Colonic mucosa (tissue), 4 donors: ENCODE measurements around the gene PTPRM. TPM values are rescaled to one million over a fixed set of nuclear protein-coding genes. Genes with fewer than 3 reads are reported as not detected.

Experiments used
- DNase-seq: peaks from one replicate; pipeline ENCODE4 v3.0.0-alpha.2; 2020
- H3K27ac ChIP-seq: fragments of 200-600 bp; one replicate; pipeline ENCODE4 v1.8.0; 2021
- H3K27me3 ChIP-seq: fragments of 200-600 bp; one replicate; pipeline ENCODE4 v1.8.0; 2021
- H3K36me3 ChIP-seq: fragments of 200-600 bp; one replicate; pipeline ENCODE4 v1.8.0; 2021
- H3K4me1 ChIP-seq: fragments of 200-600 bp; one replicate; pipeline ENCODE4 v1.8.0; 2021; ENCODE audit warnings: mild to moderate bottlenecking
- H3K4me3 ChIP-seq: fragments of 200-600 bp; one replicate; pipeline ENCODE4 v1.8.0; 2021
- H3K9ac ChIP-seq, 2 donors: one replicate each; pipeline ENCODE4 v1.7.0; 2013; ENCODE audit warnings: control low read depth in 2 of 2, low read depth in 2 of 2, low read length in 2 of 2
- H3K9me3 ChIP-seq: fragments of 200-600 bp; one replicate; pipeline ENCODE4 v1.8.0; 2021
- intact Hi-C: fragments of 100-400 bp; cut with DNase I; formaldehyde crosslinking; loops from one replicate; pipeline ENCODE4 v1.14.1; 2022
- total RNA-seq, 2 donors: library from RNA; stranded (reverse); fragmentation: NEBNext Ultra II Directional in 1 of 2; extraction: Animal tissue kit (Norgen Biotek cat#: 25700) in 1 of 2; gene quantifications; one replicate each; pipeline ENCODE4 v1.2.1, GENCODE V29; 2021
- TF ChIP-seq, protein P1 (sequence below): fragments of 200-600 bp; IDR thresholded peaks from one replicate; pipeline ENCODE4 v1.8.0; 2022; ENCODE audit warnings: antibody characterized with exemption, mild to moderate bottlenecking
- donor health status: healthy.
- donor health status: DM: no; HTN: no; CAD: no.
- donor health status: DM: no; HTN: no; CAD: no.

Gene PTPRM
- total RNA-seq, 2 donors from 2014 or later, result 8.1 to 13.9 TPM

DNA sequence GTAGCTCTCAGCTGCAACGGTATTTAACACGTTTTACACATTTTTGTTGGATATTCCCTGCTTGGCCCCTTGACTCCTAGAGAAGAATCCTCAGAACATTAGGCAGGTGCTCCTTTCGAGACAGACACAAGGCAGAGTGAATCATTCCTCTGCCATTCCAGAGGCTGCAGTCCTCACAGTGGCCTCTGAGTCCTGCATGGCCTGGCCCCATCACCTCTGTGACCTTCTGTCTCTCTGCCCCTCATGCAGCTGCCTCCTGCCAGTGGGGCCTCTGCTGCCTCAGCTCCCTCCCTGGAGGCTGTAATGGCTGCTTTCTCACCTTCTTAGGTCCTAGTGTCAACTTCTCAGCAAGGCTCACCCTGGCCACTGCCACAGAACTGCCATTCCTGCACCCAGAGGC, 101.3 kb downstream of the PTPRM start:
- Histone ChIP-seq H3K36me3 (no peaks in the 10 kb centered on the region), H3K9me3 (no peaks in the 10 kb centered on the region), H3K27ac (no peak overlapping the region), H3K27me3 (no peaks in the 10 kb centered on the region), H3K4me1 (no peaks in the 10 kb centered on the region), H3K9ac (no peak overlapping the region), H3K4me3 (no peak overlapping the region)
- no peak for DNase-seq
- TF ChIP-seq, protein P1, sequence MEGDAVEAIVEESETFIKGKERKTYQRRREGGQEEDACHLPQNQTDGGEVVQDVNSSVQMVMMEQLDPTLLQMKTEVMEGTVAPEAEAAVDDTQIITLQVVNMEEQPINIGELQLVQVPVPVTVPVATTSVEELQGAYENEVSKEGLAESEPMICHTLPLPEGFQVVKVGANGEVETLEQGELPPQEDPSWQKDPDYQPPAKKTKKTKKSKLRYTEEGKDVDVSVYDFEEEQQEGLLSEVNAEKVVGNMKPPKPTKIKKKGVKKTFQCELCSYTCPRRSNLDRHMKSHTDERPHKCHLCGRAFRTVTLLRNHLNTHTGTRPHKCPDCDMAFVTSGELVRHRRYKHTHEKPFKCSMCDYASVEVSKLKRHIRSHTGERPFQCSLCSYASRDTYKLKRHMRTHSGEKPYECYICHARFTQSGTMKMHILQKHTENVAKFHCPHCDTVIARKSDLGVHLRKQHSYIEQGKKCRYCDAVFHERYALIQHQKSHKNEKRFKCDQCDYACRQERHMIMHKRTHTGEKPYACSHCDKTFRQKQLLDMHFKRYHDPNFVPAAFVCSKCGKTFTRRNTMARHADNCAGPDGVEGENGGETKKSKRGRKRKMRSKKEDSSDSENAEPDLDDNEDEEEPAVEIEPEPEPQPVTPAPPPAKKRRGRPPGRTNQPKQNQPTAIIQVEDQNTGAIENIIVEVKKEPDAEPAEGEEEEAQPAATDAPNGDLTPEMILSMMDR, result no peak
- intact Hi-C loops, result no loop called here

DNA sequence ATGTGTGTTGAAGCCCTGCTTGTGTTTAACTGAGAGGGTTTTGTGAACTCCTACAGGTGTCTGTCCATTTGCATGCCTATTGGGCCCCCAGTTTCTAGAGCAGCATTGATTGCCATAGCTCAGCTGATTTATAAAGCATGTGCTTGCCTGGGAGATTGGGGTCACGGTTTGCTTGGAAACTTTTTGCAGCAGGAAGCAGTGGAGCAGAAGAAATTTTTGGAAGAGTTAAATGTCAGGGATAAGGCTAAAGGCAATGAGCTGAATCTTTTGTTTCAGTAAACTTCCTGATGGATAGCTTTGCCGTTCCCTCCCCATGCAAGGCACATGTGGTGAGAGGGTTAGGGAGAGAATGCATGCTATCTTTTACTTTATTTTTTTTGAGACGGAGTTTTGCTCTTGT, 102.2 kb downstream of the PTPRM start:
- Histone ChIP-seq H3K27me3 (no peaks in the 10 kb centered on the region), H3K4me3 (no peak overlapping the region), H3K36me3 (no peaks in the 10 kb centered on the region), H3K9ac (no peak overlapping the region), H3K9me3 (no peaks in the 10 kb centered on the region), H3K27ac (no peak overlapping the region), H3K4me1 (no peaks in the 10 kb centered on the region)
- intact Hi-C loops, result no loop called here
- TF ChIP-seq, protein P1, result no peak
- no peak for DNase-seq

DNA sequence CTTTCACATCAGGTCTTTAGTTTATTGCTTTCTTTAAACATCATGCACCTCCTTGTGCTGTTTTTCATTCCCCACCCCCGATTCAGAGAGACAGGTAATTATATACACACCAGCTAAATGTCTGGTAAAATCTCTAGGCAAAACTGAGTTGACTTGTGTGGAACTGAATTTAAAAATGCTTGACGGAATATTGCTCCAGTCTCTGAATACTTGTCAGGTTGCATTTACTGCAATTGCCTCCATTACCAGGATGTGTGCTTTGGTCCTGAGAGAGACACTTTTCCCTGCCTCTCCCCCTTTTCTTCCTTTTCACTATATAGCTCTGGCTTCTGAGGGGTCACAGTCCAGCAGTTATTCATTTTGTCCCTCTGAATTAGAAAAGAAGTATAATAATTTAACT, 104.0 kb downstream of the PTPRM start:
- H3K9ac ChIP-seq, result no peak overlapping the region
- H3K36me3 ChIP-seq, result no peaks in the 10 kb centered on the region
- DNase-seq, result no peak
- TF ChIP-seq, protein P1, result no peak
- no peak overlapping the region for H3K27ac ChIP-seq
- no peaks in the 10 kb centered on the region for H3K4me1 ChIP-seq
- no peaks in the 10 kb centered on the region for H3K27me3 ChIP-seq
- H3K9me3 ChIP-seq, result no peaks in the 10 kb centered on the region
- intact Hi-C loops, result no loop called here
- no peak overlapping the region for H3K4me3 ChIP-seq

DNA sequence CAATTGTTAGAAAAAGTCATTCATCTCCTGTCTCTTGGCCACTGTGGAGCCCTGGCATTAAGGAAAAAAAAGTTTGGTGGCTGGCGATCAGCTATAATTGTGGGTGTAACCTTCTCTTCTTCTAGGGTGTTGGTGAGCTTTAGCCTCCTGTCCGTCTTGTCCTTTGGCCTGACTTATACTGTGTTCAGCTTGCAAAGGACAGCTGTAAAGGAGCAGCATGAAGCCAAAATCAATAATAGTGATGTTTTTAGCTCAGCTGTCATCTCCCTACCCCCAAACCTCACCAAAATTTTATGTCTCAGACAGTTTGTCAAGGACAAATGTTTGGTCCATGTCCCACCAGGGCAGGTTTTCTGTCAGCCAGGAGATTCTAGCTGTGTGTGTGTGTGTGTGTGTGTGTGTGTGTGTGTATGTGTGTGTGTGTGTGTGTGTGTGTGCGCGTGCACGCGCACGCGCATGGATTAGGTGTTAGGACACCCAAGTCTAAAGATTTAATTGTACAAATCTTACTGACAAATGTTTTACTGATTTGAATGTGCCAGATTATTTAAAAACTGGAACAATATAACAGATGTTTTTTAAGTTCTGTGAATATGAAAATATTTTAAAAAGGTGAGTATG, 109.2 kb downstream of the PTPRM start:
- H3K27me3 ChIP-seq, result no peaks in the 10 kb centered on the region
- TF ChIP-seq, protein P1, result no peak
- intact Hi-C loops, result no loop called here
- no peaks in the 10 kb centered on the region for H3K36me3 ChIP-seq
- H3K4me3 ChIP-seq, result no peak overlapping the region
- H3K4me1 ChIP-seq, result no peaks in the 10 kb centered on the region
- no peak overlapping the region for H3K9ac ChIP-seq
- no peak for DNase-seq
- H3K27ac ChIP-seq, result no peak overlapping the region
- H3K9me3 ChIP-seq, result no peaks in the 10 kb centered on the region

DNA sequence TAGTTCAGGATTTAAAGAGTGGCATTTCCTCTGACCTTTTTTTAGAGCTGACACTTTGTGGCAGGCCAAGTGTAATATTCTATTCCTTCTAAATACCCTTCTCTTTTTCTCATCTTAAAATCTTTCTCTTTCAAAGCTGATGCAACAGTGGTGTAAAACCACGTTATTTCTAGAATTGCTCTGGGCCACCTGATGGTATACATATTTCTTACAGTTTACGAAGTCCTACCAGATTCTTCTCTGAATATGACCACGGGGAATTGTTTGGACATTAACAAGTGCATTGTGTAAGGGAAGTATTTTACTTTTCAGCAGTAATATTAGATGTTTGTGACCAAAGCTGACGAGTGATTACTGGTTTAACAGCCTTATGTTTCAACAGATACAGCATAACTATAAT, 109.9 kb downstream of the PTPRM start:
- H3K27me3 ChIP-seq, result no peaks in the 10 kb centered on the region
- TF ChIP-seq, protein P1, result no peak
- H3K36me3 ChIP-seq, result no peaks in the 10 kb centered on the region
- H3K4me1 ChIP-seq, result no peaks in the 10 kb centered on the region
- intact Hi-C loops, result no loop called here
- H3K9me3 ChIP-seq, result no peaks in the 10 kb centered on the region
- no peak overlapping the region for H3K4me3 ChIP-seq
- H3K9ac ChIP-seq, result no peak overlapping the region
- DNase-seq, result no peak
- H3K27ac ChIP-seq, result no peak overlapping the region
